WTC11 (cell line): ENCODE data around the gene RIPPLY2.

Experiments used
- AR ChIP-seq: fragments of 250-450 bp; sonication (Bioruptor Pico); IDR thresholded peaks from 2 replicates; pipeline ENCODE4 v1.9.0; 2021; ENCODE audit warnings: mild to moderate bottlenecking
- RELA ChIP-seq: sonication (generic); formaldehyde crosslinking; IDR thresholded peaks from 2 replicates; pipeline ENCODE4 v1.8.1; 2022; ENCODE audit warnings: missing genetic modification reagents, mild to moderate bottlenecking, borderline replicate concordance

DNA sequence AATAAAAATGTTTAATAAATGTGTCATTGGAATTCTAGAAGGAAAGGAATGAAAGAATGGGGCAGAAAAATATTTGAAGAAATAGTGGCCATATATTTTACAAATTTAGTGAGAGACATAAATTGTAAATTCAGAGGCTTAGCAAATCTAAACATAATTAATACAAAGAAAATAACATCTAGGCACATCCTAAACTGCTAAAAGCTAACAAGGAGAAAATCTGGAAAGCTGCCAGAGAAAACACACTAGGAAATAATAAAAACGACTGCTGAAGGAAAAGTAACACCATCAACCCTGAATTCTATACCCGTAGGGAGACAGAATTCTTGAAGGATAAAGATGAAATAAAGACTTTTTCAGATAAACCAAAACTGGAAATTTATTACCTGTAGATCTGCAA lies 30.1 kb downstream of the RIPPLY2 start:
- no peak for TF ChIP-seq AR (CRISPR knock-in tag)
- TF ChIP-seq RELA (CRISPR knock-in tag), result no peak
